ENCODE measurements around the gene RUBCNL.

The RUBCNL gene

GRCh38 chr13:46307554-46307953 lies 79.5 kb downstream of the RUBCNL start:
- FAIRE-seq (no peak), DNase-seq (ENCODE audit: insufficient read length, low spot score) (no peak)
- TF ChIP-seq CTCF (IDR thresholded peaks at IDR 0.05; ENCODE audit: insufficient read depth, missing control alignments), result no peak

GRCh38 chr13:46304546-46304945 lies 82.5 kb downstream of the RUBCNL start:
- DNase-seq (ENCODE audit: insufficient read length, low spot score), result no peak
- FAIRE-seq, result no peak
- TF ChIP-seq CTCF (IDR thresholded peaks at IDR 0.05; ENCODE audit: insufficient read depth, missing control alignments), result no peak

- DNase-seq (ENCODE audit: insufficient read length, low spot score) (no peak), FAIRE-seq (no peak)
- no peak for TF ChIP-seq CTCF (IDR thresholded peaks at IDR 0.05; ENCODE audit: insufficient read depth, missing control alignments)
These were observed 83.2 kb downstream of the RUBCNL start for GRCh38 chr13:46303742-46304385.

- no peak for TF ChIP-seq CTCF (IDR thresholded peaks at IDR 0.05; ENCODE audit: insufficient read depth, missing control alignments)
- DNase-seq (ENCODE audit: insufficient read length, low spot score) (no peak), FAIRE-seq (no peak)
These were observed 89.7 kb downstream of the RUBCNL start for GRCh38 chr13:46297361-46297811.

GRCh38 chr13:46296921-46297320 lies 90.1 kb downstream of the RUBCNL start:
- no peak for FAIRE-seq

GRCh38 chr13:46296115-46296822 lies 90.8 kb downstream of the RUBCNL start:
- TF ChIP-seq CTCF (IDR thresholded peaks at IDR 0.05; ENCODE audit: insufficient read depth, missing control alignments), result no peak
- DNase-seq (ENCODE audit: insufficient read length, low spot score), result no peak
- no peak for FAIRE-seq

More at GRCh38 chr13:46296921-46297320, 90.1 kb downstream of the RUBCNL start:
- TF ChIP-seq CTCF (IDR thresholded peaks at IDR 0.05; ENCODE audit: insufficient read depth, missing control alignments), result no peak
- no peak for DNase-seq (ENCODE audit: insufficient read length, low spot score)

All from D721Med (cell line).